ENCODE data around the gene RB1. TPM values are rescaled to one million over a fixed set of nuclear protein-coding genes. Genes with fewer than 3 reads are reported as not detected.

RB1 gene
- total and polyA plus RNA-seq, 9 of the 15 experiments (the other 6 are each of a cell fraction or from before 2014, with no cell fraction given) = 5.0 to 23.8 (median 17.9) TPM

GRCh38 chr13:48496271-48497161 is 193.0 kb downstream of the RB1 start (continued):
- TF ChIP-seq ZBTB40 (IDR thresholded peaks at IDR 0.05) = no peak
- TF ChIP-seq ZBTB40 (CRISPR knock-in tag; IDR thresholded peaks at IDR 0.05) = no peak
- TF ChIP-seq BDP1 (IDR thresholded peaks at IDR 0.05; ENCODE audit: insufficient read depth, insufficient read length) = no peak

Measured in K562 (cell line).